Breast epithelium (tissue), 3 donors: ENCODE measurements around the gene ADARB2.

Source experiments
- CTCF ChIP-seq, 3 donors: fragments of 450-650 bp; IDR thresholded peaks; one replicate each; pipeline ENCODE4 v1.5.1; 2016 to 2017; ENCODE audit warnings: antibody characterized with exemption in 3 of 3, mild to moderate bottlenecking in 3 of 3, moderate library complexity in 3 of 3
- POLR2A ChIP-seq: fragments of 450-650 bp; IDR thresholded peaks from one replicate; pipeline ENCODE4 v1.6.1; 2016; ENCODE audit warnings: antibody characterized with exemption, mild to moderate bottlenecking, moderate library complexity
- POLR2AphosphoS5 ChIP-seq, 3 donors: sonication (generic); formaldehyde crosslinking; IDR thresholded peaks; one replicate each; pipeline ENCODE4 v1.6.1; 2017; ENCODE audit warnings: antibody characterized with exemption in 3 of 3

DNA sequence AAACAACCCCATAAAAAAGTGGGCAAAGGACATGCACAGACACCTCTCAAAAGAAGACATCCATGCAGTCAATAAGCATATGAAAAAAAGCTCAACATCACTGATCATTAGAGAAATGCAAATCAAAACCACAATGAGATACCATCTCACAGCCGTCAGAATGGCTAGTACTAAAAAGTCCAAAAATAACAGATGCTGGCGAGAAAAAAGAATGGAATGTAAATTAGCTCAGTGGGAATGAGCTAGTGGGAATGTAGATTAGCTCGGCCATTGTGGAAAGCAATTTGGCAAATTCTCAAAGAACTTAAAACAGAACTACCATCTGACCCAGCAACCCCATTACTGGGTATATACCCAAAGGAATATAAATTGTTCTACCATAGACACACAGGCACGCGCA, 394.1 kb downstream of the ADARB2 start:
- TF ChIP-seq CTCF (IDR thresholded peaks at IDR 0.05) = no peak
- TF ChIP-seq POLR2A = no peak
- TF ChIP-seq POLR2AphosphoS5 (IDR thresholded peaks at IDR 0.05) = no peak
